K562 (cell line): ENCODE results near the gene CMIP. TPM values are rescaled to one million over a fixed set of nuclear protein-coding genes. Genes with fewer than 3 reads are reported as not detected.

Source experiments
- CEBPG ChIP-seq, 3 experiments: fragments of 200-800 bp in 1 of 3; sonication (Bioruptor generic) in 1 of 3; sonication (generic) in 1 of 3; formaldehyde crosslinking in 1 of 3; IDR thresholded peaks in 2 of 3; conservative IDR thresholded peaks in 1 of 3; 2 replicates each; pipeline versions ENCODE4 v1.6.1 to v1.8.0; 2016 to 2022; ENCODE audit warnings: missing compliant biosample characterization in 2 of 3, missing genetic modification characterization in 2 of 3, mild to moderate bottlenecking in 1 of 3, missing genetic modification reagents in 1 of 3
- ELK1 ChIP-seq: sonication (generic); formaldehyde crosslinking; IDR thresholded peaks from 2 replicates; pipeline ENCODE4 v1.8.1; 2022; ENCODE audit warnings: missing genetic modification reagents
- ESRRA ChIP-seq: fragments of 450-650 bp; IDR thresholded peaks from 2 replicates; pipeline ENCODE4 v1.6.1; 2014; ENCODE audit warnings: low read depth, mild to moderate bottlenecking, moderate library complexity, borderline replicate concordance
- ESRRB ChIP-seq: fragments of 250-450 bp; sonication (Bioruptor Pico); IDR thresholded peaks from 2 replicates; pipeline ENCODE4 v1.5.0; 2020; ENCODE audit warnings: mild to moderate bottlenecking, moderate library complexity, borderline replicate concordance
- HDAC3 ChIP-seq: fragments of 450-650 bp; IDR thresholded peaks from 2 replicates; pipeline ENCODE4 v1.6.1; 2018; ENCODE audit warnings: borderline replicate concordance, mild to moderate bottlenecking, moderate library complexity; ENCODE audit not compliant: partially characterized antibody
- JUND ChIP-seq, 2 experiments: IDR thresholded peaks; 2 replicates in 1 of 2; 3 replicates in 1 of 2; pipeline ENCODE4 v1.6.1; 2011; ENCODE audit warnings: borderline replicate concordance in 2 of 2, low read depth in 2 of 2, low read length in 2 of 2, improper control_type of control experiment in 1 of 2, missing biosample characterization in 1 of 2, missing genetic modification characterization in 1 of 2, missing genetic modification reagents in 1 of 2
- KLF16 ChIP-seq: IDR thresholded peaks from 2 replicates; pipeline ENCODE4 v1.6.1; 2016; ENCODE audit warnings: antibody characterized with exemption
- MEIS2 ChIP-seq: fragments of 450-650 bp; IDR thresholded peaks from 2 replicates; pipeline ENCODE4 v1.6.1; 2014; ENCODE audit warnings: mild to moderate bottlenecking; ENCODE audit not compliant: partially characterized antibody
- NRF1 ChIP-seq, 2 experiments: fragments of 450-650 bp; IDR thresholded peaks in 1 of 2; conservative IDR thresholded peaks in 1 of 2; 2 replicates each; pipeline ENCODE4 v1.6.1; 2014; ENCODE audit warnings: mild to moderate bottlenecking in 2 of 2
- PCBP1 ChIP-seq: fragments of 200-400 bp; formaldehyde crosslinking; IDR thresholded peaks from 2 replicates; pipeline ENCODE4 v1.6.1; 2018; ENCODE audit warnings: mild to moderate bottlenecking, low read depth, low read length; ENCODE audit not compliant: poor library complexity, severe bottlenecking
- PKNOX1 ChIP-seq: fragments of 450-650 bp; IDR thresholded peaks from 2 replicates; pipeline ENCODE4 v1.6.1; 2016
- RAD21 ChIP-seq, 2 experiments: fragments of 250-450 bp in 1 of 2; fragments of 450-650 bp in 1 of 2; sonication (Bioruptor Pico) in 1 of 2; formaldehyde crosslinking in 1 of 2; IDR thresholded peaks in 1 of 2; conservative IDR thresholded peaks in 1 of 2; 2 replicates each; pipeline versions ENCODE4 v1.4.0 to v1.8.0; 2020 to 2022; ENCODE audit warnings: mild to moderate bottlenecking in 2 of 2, moderate library complexity in 1 of 2
- SP1 ChIP-seq: sonication (generic); formaldehyde crosslinking; IDR thresholded peaks from 2 replicates; pipeline ENCODE4 v1.8.1; 2022; ENCODE audit warnings: mild to moderate bottlenecking, missing genetic modification reagents
- SRF ChIP-seq, 2 experiments: fragments of 250-450, 450-650 bp in 1 of 2; sonication (Bioruptor Pico) in 1 of 2; sonication (generic) in 1 of 2; formaldehyde crosslinking; IDR thresholded peaks; 2 replicates each; pipeline versions ENCODE4 v1.5.0 to v1.5.1; 2020 to 2022; ENCODE audit warnings: mild to moderate bottlenecking in 1 of 2, missing genetic modification reagents in 1 of 2
- SRSF9 ChIP-seq: fragments of 200-400 bp; formaldehyde crosslinking; IDR thresholded peaks from 2 replicates; pipeline ENCODE4 v1.6.1; 2017; ENCODE audit warnings: low read depth, low read length, borderline replicate concordance
- STAG1 ChIP-seq: sonication (generic); formaldehyde crosslinking; IDR thresholded peaks from 2 replicates; pipeline ENCODE4 v1.5.0; 2020; ENCODE audit warnings: missing genetic modification reagents, borderline replicate concordance
- ZBTB7A ChIP-seq: IDR thresholded peaks from 2 replicates; pipeline ENCODE4 v1.6.1; 2011; ENCODE audit warnings: low read depth, mild to moderate bottlenecking, low read length, moderate library complexity, borderline replicate concordance; ENCODE audit not compliant: control insufficient read depth
- polyA plus RNA-seq, 8 experiments: library from polyadenylated mRNA; depleted of rRNA in 4 of 8; stranded (reverse) in 5 of 8; unstranded in 3 of 8; fragments of >200 nt; fragmentation: Nextera tagmentation in 2 of 8; fragmentation: Illumina TruSeq in 1 of 8; extraction: Ambion mirVana in 2 of 8; extraction: Trizol in 1 of 8; gene quantifications; 2 replicates each; pipeline versions ENCODE4 v1.2.1 to v1.2.3, GENCODE V29; 2011 to 2014; ENCODE audit warnings: inconsistent platforms in 1 of 8, missing spikeins in 1 of 8
- total RNA-seq, 7 experiments: library from RNA; depleted of rRNA in 6 of 7; stranded (reverse); fragments of >200 nt in 6 of 7; fragmentation: Illumina TruSeq in 2 of 7; extraction: Trizol in 2 of 7; gene quantifications; 2 replicates each; pipeline versions ENCODE4 v1.2.1 to v1.2.3, GENCODE V29; 2011 to 2021; ENCODE audit warnings: low replicate concordance in 1 of 7
- TF ChIP-seq, protein P1 (sequence below): fragments of 200-800 bp; sonication (Bioruptor generic); IDR thresholded peaks from 2 replicates; pipeline ENCODE4 v1.6.1; 2016; ENCODE audit warnings: missing genetic modification characterization, missing compliant biosample characterization

CMIP gene
- total and polyA plus RNA-seq, 9 of the 15 experiments (the other 6 are each of a cell fraction or from before 2014, with no cell fraction given): 0.94 to 82.5 (median 10.3) TPM

- TF ChIP-seq KLF16: peak; percentile 51; the same call in 1 of the 2 replicates
- peak; percentile 60 for TF ChIP-seq JUND (IDR thresholded peaks at IDR 0.05; ENCODE audit: borderline replicate concordance, low read depth, low read length)
- peak; percentile 22; the same call in 1 of the 3 replicates for TF ChIP-seq JUND (tag; IDR thresholded peaks at IDR 0.05; ENCODE audit: borderline replicate concordance, low read depth, low read length)
- TF ChIP-seq ESRRA: peak; percentile 56; the same call in 1 of the 2 replicates
- TF ChIP-seq STAG1 (CRISPR knock-in tag): peak; percentile 94
- TF ChIP-seq CEBPG (CRISPR knock-in tag; IDR thresholded peaks at IDR 0.05): no peak; the same call in 1 of the 2 replicates
- peak in 1 of 2 experiments; percentile 74; a peak in 2 of 4 replicates for TF ChIP-seq CEBPG (tag; conservative IDR thresholded peaks at IDR 0.05 in 1 of 2, IDR thresholded peaks at IDR 0.05 in 1 of 2)
- TF ChIP-seq RAD21 (CRISPR knock-in tag; conservative IDR thresholded peaks at IDR 0.05 in 1 of 2, IDR thresholded peaks at IDR 0.05 in 1 of 2): peak; percentile 95 to 99
- peak; percentile 96 for TF ChIP-seq ZBTB7A
- TF ChIP-seq SRF (CRISPR knock-in tag; IDR thresholded peaks at IDR 0.05): no peak
- TF ChIP-seq SP1 (CRISPR knock-in tag): 0 out of 2 replicates have a peak, but pooled peaks have one; percentile 29
- peak; percentile 54 for TF ChIP-seq MEIS2
- TF ChIP-seq SRSF9: no peak
- no peak for TF ChIP-seq ESRRB (CRISPR knock-in tag)
- no peak for TF ChIP-seq HDAC3
- TF ChIP-seq, protein P1, sequence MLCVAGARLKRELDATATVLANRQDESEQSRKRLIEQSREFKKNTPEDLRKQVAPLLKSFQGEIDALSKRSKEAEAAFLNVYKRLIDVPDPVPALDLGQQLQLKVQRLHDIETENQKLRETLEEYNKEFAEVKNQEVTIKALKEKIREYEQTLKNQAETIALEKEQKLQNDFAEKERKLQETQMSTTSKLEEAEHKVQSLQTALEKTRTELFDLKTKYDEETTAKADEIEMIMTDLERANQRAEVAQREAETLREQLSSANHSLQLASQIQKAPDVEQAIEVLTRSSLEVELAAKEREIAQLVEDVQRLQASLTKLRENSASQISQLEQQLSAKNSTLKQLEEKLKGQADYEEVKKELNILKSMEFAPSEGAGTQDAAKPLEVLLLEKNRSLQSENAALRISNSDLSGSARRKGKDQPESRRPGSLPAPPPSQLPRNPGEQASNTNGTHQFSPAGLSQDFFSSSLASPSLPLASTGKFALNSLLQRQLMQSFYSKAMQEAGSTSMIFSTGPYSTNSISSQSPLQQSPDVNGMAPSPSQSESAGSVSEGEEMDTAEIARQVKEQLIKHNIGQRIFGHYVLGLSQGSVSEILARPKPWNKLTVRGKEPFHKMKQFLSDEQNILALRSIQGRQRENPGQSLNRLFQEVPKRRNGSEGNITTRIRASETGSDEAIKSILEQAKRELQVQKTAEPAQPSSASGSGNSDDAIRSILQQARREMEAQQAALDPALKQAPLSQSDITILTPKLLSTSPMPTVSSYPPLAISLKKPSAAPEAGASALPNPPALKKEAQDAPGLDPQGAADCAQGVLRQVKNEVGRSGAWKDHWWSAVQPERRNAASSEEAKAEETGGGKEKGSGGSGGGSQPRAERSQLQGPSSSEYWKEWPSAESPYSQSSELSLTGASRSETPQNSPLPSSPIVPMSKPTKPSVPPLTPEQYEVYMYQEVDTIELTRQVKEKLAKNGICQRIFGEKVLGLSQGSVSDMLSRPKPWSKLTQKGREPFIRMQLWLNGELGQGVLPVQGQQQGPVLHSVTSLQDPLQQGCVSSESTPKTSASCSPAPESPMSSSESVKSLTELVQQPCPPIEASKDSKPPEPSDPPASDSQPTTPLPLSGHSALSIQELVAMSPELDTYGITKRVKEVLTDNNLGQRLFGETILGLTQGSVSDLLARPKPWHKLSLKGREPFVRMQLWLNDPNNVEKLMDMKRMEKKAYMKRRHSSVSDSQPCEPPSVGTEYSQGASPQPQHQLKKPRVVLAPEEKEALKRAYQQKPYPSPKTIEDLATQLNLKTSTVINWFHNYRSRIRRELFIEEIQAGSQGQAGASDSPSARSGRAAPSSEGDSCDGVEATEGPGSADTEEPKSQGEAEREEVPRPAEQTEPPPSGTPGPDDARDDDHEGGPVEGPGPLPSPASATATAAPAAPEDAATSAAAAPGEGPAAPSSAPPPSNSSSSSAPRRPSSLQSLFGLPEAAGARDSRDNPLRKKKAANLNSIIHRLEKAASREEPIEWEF (CRISPR knock-in tag): no peak
- TF ChIP-seq PCBP1: no peak
- TF ChIP-seq PKNOX1: peak; percentile 87
- no peak for TF ChIP-seq ELK1
- TF ChIP-seq NRF1 (conservative IDR thresholded peaks at IDR 0.05 in 1 of 2, IDR thresholded peaks at IDR 0.05 in 1 of 2): 0 out of 4 replicates have a peak, but pooled peaks of 1 of the 2 experiments have one; percentile 12
These were observed 293.4 kb downstream of the CMIP start (continued) for GRCh38 chr16:81737885-81738536.
